Cortex of kidney (tissue), 1 donor: ENCODE data around the gene PCDHGC4.

ENCODE experiments used
- DNase-seq: peaks from one replicate; lab custom pipeline; 2025; lab: John Stamatoyannopoulos, UW

Gene PCDHGC4

DNA sequence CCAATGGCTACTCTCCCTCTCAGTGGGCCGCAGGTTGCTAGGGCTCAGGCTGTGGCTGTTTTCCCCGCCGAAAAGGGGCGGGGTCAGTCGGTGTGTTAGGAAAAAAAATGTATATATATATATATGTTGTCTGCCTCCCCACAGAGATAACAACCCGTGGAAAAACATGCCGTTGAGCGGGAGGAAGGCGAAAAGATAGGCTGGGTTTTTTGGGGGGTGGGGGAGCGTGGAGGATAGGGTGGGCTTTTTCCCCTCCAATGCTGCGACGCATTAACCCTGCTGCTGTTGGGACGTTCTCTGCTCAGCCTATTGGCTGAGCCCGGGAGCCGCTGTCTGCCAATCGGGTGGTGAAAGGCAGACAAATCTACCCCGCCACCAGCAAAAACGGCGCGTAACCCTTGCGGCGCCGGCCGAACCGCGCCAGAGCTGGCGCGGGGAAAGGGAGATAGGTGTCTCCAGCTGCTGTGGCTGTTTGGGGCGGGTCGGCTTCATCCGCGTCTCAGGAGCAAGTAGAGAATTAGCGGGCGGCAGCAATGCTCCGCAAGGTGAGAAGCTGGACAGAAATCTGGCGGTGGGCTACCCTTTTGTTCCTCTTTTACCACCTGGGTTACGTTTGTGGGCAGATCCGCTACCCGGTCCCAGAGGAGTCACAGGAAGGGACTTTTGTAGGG is at the start of gene PCDHGC4:
Gene PCDHGC4 (plus strand): TSS at position 390 of the 671 bp plus-strand sequence. CDS start 144 bp downstream, at position 534.
- DNase-seq, result no peak

DNA sequence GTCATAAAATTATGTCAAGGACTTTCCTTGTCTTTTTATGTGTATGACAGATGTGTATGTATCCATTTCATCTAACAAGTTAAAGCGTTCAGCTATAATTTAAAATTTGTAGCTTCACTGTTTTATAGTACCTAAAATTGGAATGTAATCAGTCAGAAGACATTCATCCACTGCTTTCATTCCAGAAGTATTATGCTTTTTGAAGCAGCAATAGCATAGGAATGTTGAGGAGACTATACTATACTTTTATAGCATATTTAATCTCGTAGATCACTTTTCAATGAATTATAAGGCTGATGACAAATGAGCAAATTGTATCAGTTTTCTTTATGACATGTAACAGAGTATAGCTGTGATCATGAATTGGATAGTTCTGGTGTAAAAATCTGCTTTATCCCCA is 47.6 kb upstream of the PCDHGC4 start:
- no peak for DNase-seq

- DNase-seq, result no peak
These were observed 45.3 kb upstream of the PCDHGC4 start for GRCh38 chr5:141439411-141440141.

DNA sequence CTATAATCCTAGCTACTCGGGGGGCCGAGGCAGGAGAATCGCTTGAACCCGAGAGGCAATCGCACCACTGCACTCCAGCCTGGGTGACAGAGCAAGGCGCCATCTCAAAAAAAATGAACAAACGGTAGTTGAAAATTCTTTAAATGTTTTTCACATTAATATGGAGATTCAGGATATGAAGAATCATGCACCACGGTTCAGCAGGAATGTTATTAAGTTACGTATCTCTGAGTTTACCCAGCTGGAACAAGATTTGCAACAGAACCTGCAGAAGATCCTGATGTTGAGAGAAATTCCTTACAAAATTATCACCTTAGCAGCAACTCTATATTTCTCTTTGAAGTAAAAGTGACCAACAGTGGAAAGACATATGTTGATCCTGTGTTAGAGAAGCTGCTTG is 44.5 kb upstream of the PCDHGC4 start:
- DNase-seq, result no peak

- DNase-seq, result no peak
These were observed 43.2 kb upstream of the PCDHGC4 start for GRCh38 chr5:141441571-141442170.

GRCh38 chr5:141465351-141465750 is 19.5 kb upstream of the PCDHGC4 start:
- no peak for DNase-seq

DNA sequence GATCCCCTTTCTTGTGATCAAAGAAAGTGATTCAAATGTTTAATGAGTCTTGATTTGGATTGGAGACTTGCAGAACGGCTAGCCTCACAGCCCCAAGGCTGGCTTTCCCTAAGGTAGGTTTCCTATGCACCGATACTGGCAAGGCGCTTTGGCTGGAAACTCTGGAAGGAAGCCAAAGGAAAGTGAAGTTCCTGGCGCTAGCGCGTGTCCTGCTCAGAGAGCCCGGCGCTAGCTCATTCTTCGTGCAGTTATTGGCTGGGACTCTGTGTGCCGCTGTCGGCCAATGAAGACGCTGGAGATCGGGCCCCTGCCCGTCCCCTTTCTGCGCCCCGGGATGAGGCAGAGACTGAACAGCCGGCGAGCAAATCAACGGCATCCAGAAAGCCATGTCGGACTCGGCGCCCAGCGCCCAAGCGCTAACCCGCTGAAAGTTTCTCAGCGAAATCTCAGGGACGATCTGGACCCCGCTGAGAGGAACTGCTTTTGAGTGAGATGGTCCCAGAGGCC is 9.2 kb upstream of the PCDHGC4 start, which contains the start of gene PCDHGC3:
Gene PCDHGC3 (plus strand): TSS at position 342 of the 507 bp plus-strand sequence. CDS start 151 bp downstream, at position 493.
- no peak for DNase-seq

DNA sequence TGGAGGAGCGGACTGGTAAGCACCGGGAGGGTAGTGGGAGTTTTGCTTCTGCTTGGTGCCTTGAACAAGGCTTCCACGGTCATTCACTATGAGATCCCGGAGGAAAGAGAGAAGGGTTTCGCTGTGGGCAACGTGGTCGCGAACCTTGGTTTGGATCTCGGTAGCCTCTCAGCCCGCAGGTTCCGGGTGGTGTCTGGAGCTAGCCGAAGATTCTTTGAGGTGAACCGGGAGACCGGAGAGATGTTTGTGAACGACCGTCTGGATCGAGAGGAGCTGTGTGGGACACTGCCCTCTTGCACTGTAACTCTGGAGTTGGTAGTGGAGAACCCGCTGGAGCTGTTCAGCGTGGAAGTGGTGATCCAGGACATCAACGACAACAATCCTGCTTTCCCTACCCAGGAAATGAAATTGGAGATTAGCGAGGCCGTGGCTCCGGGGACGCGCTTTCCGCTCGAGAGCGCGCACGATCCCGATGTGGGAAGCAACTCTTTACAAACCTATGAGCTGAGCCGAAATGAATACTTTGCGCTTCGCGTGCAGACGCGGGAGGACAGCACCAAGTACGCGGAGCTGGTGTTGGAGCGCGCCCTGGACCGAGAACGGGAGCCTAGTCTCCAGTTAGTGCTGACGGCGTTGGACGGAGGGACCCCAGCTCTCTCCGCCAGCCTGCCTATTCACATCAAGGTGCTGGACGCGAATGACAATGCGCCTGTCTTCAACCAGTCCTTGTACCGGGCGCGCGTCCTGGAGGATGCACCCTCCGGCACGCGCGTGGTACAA is 8.5 kb upstream of the PCDHGC4 start:
- no peak for DNase-seq

- DNase-seq, result no peak
These were observed 7.7 kb upstream of the PCDHGC4 start for GRCh38 chr5:141477044-141477575.

- DNase-seq, result no peak
These were observed 7.0 kb upstream of the PCDHGC4 start for GRCh38 chr5:141477815-141478214.

GRCh38 chr5:141478321-141478945 is 6.4 kb upstream of the PCDHGC4 start:
- DNase-seq, result no peak

GRCh38 chr5:141479776-141480175 is 5.1 kb upstream of the PCDHGC4 start:
- DNase-seq, result no peak

- DNase-seq, result no peak
These were observed 928 bp upstream of the PCDHGC4 start for GRCh38 chr5:141483902-141484301.

DNA sequence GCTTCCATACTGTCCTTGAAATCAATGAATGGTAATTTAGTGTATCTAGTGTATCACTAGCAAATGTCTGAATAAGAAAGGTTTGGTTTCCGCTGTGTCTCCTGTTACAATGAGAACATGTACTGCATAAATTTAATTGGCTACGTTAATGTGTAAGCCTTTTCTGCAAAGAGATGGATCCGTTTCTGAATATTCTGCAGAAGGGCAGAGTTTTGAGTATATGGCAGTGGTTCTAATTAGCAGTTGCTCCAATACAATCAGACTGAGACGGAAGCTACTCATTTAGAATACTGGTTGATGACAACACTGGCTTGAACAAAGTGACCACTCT is 555 bp upstream of the PCDHGC4 start:
- DNase-seq, result no peak

DNA sequence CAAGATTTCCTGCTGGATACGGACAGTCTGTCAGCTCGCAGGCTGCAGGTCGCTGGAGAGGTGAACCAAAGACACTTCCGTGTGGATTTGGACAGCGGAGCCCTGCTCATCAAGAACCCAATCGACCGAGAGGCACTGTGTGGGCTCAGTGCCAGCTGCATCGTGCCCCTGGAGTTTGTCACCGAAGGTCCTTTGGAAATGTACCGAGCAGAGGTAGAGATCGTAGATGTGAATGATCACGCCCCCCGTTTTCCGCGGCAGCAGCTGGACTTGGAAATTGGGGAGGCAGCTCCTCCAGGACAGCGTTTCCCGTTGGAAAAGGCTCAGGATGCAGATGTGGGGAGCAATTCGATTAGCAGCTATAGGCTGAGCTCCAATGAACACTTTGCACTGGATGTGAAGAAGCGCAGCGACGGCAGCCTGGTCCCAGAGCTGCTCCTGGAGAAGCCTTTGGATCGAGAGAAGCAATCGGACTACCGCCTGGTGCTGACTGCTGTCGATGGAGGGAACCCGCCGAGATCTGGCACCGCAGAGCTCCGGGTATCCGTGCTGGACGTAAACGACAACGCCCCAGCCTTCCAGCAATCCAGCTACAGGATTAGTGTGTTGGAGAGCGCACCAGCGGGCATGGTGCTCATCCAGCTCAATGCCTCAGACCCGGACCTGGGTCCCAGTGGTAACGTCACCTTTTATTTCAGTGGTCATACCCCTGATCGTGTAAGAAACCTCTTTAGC is 658 bp downstream of the PCDHGC4 start:
- DNase-seq, result no peak

GRCh38 chr5:141486091-141486490 is 1.3 kb downstream of the PCDHGC4 start:
- no peak for DNase-seq

DNA sequence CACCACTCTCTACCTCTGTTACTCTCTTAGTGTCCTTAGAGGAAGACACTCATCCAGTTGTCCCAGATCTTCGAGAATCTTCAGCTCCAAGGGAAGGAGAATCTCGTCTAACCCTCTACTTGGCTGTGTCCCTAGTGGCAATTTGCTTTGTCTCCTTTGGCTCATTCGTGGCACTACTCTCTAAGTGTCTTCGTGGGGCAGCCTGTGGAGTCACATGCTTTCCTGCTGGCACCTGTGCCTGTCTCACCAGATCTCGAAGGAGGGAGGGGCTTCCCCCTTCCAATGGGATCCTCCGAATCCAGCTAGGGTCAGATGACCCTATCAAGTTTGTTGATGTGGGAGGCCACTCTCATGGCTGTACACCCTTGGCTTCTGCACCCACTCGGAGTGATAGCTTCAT is 2.3 kb downstream of the PCDHGC4 start:
- no peak for DNase-seq

- DNase-seq, result no peak
These were observed 4.0 kb downstream of the PCDHGC4 start, which contains the start of gene PCDHGC5 for GRCh38 chr5:141488591-141489561. PCDHGC5 (plus strand) TSS chr5:141489081; CDS start chr5:141489241, 160 bp downstream.

- no peak for DNase-seq
These were observed 5.0 kb downstream of the PCDHGC4 start for GRCh38 chr5:141489841-141490240.
